ENCODE data around the gene INPP5A. TPM values are rescaled to one million over a fixed set of nuclear protein-coding genes. Genes with fewer than 3 reads are reported as not detected.

The INPP5A gene
- total and polyA plus RNA-seq, 2 of the 13 experiments (the other 11 are each of a cell fraction or from before 2014, with no cell fraction given) = 17.5 to 37.9 TPM

- TF ChIP-seq GABPA (IDR thresholded peaks at IDR 0.05; ENCODE audit: low read depth, low read length) (no peak), GABPA (CRISPR knock-in tag; IDR thresholded peaks at IDR 0.05; ENCODE audit: low read depth) (no peak), THAP11 (CRISPR knock-in tag; IDR thresholded peaks at IDR 0.05) (peak; percentile 48; the same call in 1 of the 2 replicates), YEATS2 (CRISPR knock-in tag; IDR thresholded peaks at IDR 0.05; ENCODE audit: borderline replicate concordance) (no peak), THAP8 (CRISPR knock-in tag; IDR thresholded peaks at IDR 0.05; ENCODE audit: borderline replicate concordance) (0 out of 2 replicates have a peak, but pooled peaks have one; percentile 13), ATF7-NPFF (CRISPR knock-in tag; IDR thresholded peaks at IDR 0.05; ENCODE audit: low read depth) (no peak; the same call in 1 of the 2 replicates), MED8 (CRISPR knock-in tag; IDR thresholded peaks at IDR 0.05; ENCODE audit: insufficient replicate concordance) (no peak), CREB1 (IDR thresholded peaks at IDR 0.05) (peak; percentile 99), CREB1 (CRISPR knock-in tag; IDR thresholded peaks at IDR 0.05) (peak; percentile 84), PAF1 (CRISPR knock-in tag; IDR thresholded peaks at IDR 0.05) (no peak), MXD4 (CRISPR knock-in tag; IDR thresholded peaks at IDR 0.05) (no peak), FIP1L1 (IDR thresholded peaks at IDR 0.05; ENCODE audit: borderline replicate concordance, insufficient read depth, low read depth, low read length) (no peak), RFX1 (IDR thresholded peaks at IDR 0.05) (no peak), SP140L (CRISPR knock-in tag; IDR thresholded peaks at IDR 0.05; ENCODE audit: borderline replicate concordance) (no peak), CEBPG (CRISPR knock-in tag; IDR thresholded peaks at IDR 0.05) (no peak), ZC3H4 (CRISPR knock-in tag; IDR thresholded peaks at IDR 0.05; ENCODE audit: borderline replicate concordance) (no peak), RAD21 (CRISPR knock-in tag; IDR thresholded peaks at IDR 0.05) (peak; percentile 76; the same call in 1 of the 2 replicates), E2F1 (CRISPR knock-in tag; IDR thresholded peaks at IDR 0.05) (no peak; the same call in 1 of the 2 replicates), SIN3A (IDR thresholded peaks at IDR 0.05; ENCODE audit: borderline replicate concordance, low read depth, low read length) (peak; percentile 52; the same call in 1 of the 2 replicates), ZBTB7B (CRISPR knock-in tag; IDR thresholded peaks at IDR 0.05) (0 out of 2 replicates have a peak, but pooled peaks have one; percentile 36), ZBTB34 (CRISPR knock-in tag; IDR thresholded peaks at IDR 0.05) (no peak), ZNF660 (CRISPR knock-in tag; IDR thresholded peaks at IDR 0.05; ENCODE audit: borderline replicate concordance, low read depth) (no peak), ZSCAN21 (CRISPR knock-in tag; IDR thresholded peaks at IDR 0.05; ENCODE audit: borderline replicate concordance) (no peak), ATAD3A (CRISPR knock-in tag; IDR thresholded peaks at IDR 0.05) (no peak), SRY (CRISPR knock-in tag; IDR thresholded peaks at IDR 0.05) (peak; percentile 52; the same call in 1 of the 2 replicates), ZSCAN20 (CRISPR knock-in tag; IDR thresholded peaks at IDR 0.05; ENCODE audit: borderline replicate concordance) (peak; percentile 50; the same call in 1 of the 2 replicates), ZNF564 (CRISPR knock-in tag; IDR thresholded peaks at IDR 0.05) (0 out of 2 replicates have a peak, but pooled peaks have one; percentile 46), ZNF670 (CRISPR knock-in tag; IDR thresholded peaks at IDR 0.05; ENCODE audit: borderline replicate concordance) (no peak), MAZ (IDR thresholded peaks at IDR 0.05; ENCODE audit: borderline replicate concordance, low read depth, low read length) (peak; percentile 61; the same call in 1 of the 2 replicates), MAZ (CRISPR knock-in tag; IDR thresholded peaks at IDR 0.05; ENCODE audit: low read depth) (peak; percentile 95)
Measured at GRCh38 chr10:132536877-132537683, 507 bp upstream of the INPP5A start (continued).

All from HepG2 (cell line).